HUES48 (cell line): ENCODE results near the gene KCNN3.
A peak's percentile ranks its signal among the peaks of the same experiment; 100 is the strongest.

ENCODE experiments used
- H3K27ac ChIP-seq: one replicate; pipeline ENCODE4 v1.7.0; 2013; ENCODE audit warnings: low read depth, low read length, inconsistent platforms
- H3K27me3 ChIP-seq: 2 replicates; pipeline ENCODE4 v1.6.1; 2013; ENCODE audit warnings: mild to moderate bottlenecking, low read length; ENCODE audit not compliant: control insufficient read depth, insufficient read depth
- H3K36me3 ChIP-seq: 2 replicates; pipeline ENCODE4 v1.6.1; 2013; ENCODE audit warnings: low read length; ENCODE audit not compliant: control insufficient read depth, insufficient read depth
- H3K4me1 ChIP-seq: 2 replicates; pipeline ENCODE4 v1.6.1; 2013; ENCODE audit warnings: mild to moderate bottlenecking, low read length; ENCODE audit not compliant: control insufficient read depth, insufficient read depth
- H3K4me3 ChIP-seq: 2 replicates; pipeline ENCODE4 v1.5.1; 2013; ENCODE audit warnings: mild to moderate bottlenecking, low read depth, low read length
- H3K9ac ChIP-seq: 2 replicates; pipeline ENCODE4 v1.6.1; 2013; ENCODE audit warnings: mild to moderate bottlenecking, low read depth, low read length, moderate library complexity
- H3K9me3 ChIP-seq: 2 replicates; pipeline ENCODE4 v1.6.1; 2013; ENCODE audit warnings: low read length; ENCODE audit not compliant: control insufficient read depth, insufficient read depth

Gene KCNN3

GRCh38 chr1:154878371-154879037 is 8.4 kb upstream of the KCNN3 start:
- no peak overlapping the region for H3K4me3 ChIP-seq
- H3K27me3 ChIP-seq = no peaks in the 10 kb centered on the region
- H3K9me3 ChIP-seq = no peaks in the 10 kb centered on the region
- H3K4me1 ChIP-seq = no peaks in the 10 kb centered on the region
- H3K27ac ChIP-seq = no peak overlapping the region
- no peaks in the 10 kb centered on the region for H3K36me3 ChIP-seq
- H3K9ac ChIP-seq = no peak overlapping the region

DNA sequence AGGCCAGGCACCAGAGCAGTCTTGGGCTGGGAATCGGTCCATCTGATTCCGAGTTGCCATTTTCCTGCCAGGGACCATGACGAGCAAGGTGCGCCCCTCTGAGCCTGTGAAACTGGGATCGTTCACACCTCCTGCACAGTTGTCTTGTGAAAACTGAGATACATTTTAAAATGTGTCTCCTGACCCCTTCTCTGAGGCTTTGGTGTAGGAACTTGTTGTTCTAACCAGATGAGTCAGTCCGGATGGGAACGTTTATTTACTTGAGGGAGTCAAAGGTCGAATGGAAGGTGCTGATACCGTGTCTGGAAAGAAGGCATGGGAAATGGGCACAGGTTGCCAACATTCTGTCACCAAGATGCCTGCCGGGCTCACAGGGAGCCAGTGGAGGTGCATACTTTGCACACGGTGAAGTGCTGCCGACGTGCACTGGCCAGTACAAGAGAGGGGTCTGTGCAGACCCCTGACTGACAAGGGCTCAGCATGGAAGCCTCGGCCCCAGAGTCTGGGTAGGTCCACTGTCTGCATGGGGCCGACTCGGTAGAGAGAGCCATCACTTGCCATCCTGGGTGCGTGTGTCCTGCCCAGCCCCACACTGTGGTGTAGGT is 7.4 kb upstream of the KCNN3 start:
- Histone ChIP-seq H3K4me1 (no peaks in the 10 kb centered on the region), H3K27me3 (no peaks in the 10 kb centered on the region), H3K9me3 (no peaks in the 10 kb centered on the region), H3K27ac (no peak overlapping the region), H3K4me3 (no peak overlapping the region), H3K9ac (no peak overlapping the region), H3K36me3 (no peaks in the 10 kb centered on the region)

GRCh38 chr1:154876842-154877369 is 6.8 kb upstream of the KCNN3 start:
- no peak overlapping the region for H3K9ac ChIP-seq
- no peaks in the 10 kb centered on the region for H3K27me3 ChIP-seq
- no peak overlapping the region for H3K27ac ChIP-seq

GRCh38 chr1:154874465-154874864 is 4.4 kb upstream of the KCNN3 start:
- no peak overlapping the region for H3K27ac ChIP-seq
- peaks cover 5% of the 10 kb centered on the region for H3K4me1 ChIP-seq
- no peak overlapping the region for H3K9ac ChIP-seq
- H3K4me3 ChIP-seq = no peak overlapping the region
- no peaks in the 10 kb centered on the region for H3K9me3 ChIP-seq
- peaks cover 5% of the 10 kb centered on the region for H3K27me3 ChIP-seq
- H3K36me3 ChIP-seq = no peaks in the 10 kb centered on the region

More at GRCh38 chr1:154876842-154877369, 6.8 kb upstream of the KCNN3 start:
- Histone ChIP-seq H3K4me1 (no peaks in the 10 kb centered on the region), H3K4me3 (no peak overlapping the region), H3K36me3 (no peaks in the 10 kb centered on the region), H3K9me3 (no peaks in the 10 kb centered on the region)

DNA sequence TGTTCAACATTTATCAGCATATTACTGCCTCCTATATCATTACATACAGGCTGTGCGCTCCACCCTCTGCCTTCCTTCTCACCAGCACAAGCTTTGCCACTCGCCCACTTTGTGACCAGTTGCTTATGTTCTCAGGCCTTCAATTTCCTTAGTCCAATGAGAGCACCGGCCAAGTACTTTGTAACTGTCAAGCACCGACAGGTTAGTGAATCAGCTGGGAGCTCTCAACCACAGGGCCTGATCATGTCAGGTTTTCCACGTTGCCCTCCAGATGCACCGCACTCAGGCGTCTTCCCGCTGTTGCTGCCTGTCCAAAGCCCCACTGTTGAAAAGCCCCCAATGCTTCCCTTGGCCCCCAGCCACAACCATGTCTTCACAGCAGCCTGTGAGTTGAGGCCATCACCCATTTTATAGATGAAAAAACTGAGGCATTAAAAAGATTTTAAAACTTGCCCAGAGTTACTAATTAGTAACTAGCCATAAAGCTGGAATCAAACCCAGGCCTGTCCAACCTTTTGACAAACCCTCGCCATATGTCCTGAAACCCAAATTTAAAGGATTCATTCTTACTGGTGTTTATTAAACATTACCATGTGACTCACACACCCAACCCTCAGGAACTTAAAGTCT is 3.4 kb upstream of the KCNN3 start:
- Histone ChIP-seq H3K27ac (no peak overlapping the region), H3K4me1 (peaks cover 14% of the 10 kb centered on the region), H3K4me3 (no peak overlapping the region), H3K36me3 (no peaks in the 10 kb centered on the region), H3K9ac (no peak overlapping the region), H3K9me3 (no peaks in the 10 kb centered on the region), H3K27me3 (peaks cover 15% of the 10 kb centered on the region)

GRCh38 chr1:154871374-154871773 is 1.3 kb upstream of the KCNN3 start:
- Histone ChIP-seq H3K4me1 (peaks cover 32% of the 10 kb centered on the region), H3K9me3 (no peaks in the 10 kb centered on the region), H3K4me3 (no peak overlapping the region)

GRCh38 chr1:154870734-154871133 is 653 bp upstream of the KCNN3 start:
- H3K4me3 ChIP-seq = no peak overlapping the region
- H3K27me3 ChIP-seq = peaks cover 35% of the 10 kb centered on the region
- no peak overlapping the region for H3K27ac ChIP-seq
- H3K9me3 ChIP-seq = no peaks in the 10 kb centered on the region
- H3K4me1 ChIP-seq = peaks cover 34% of the 10 kb centered on the region
- H3K9ac ChIP-seq = no peak overlapping the region
- H3K36me3 ChIP-seq = no peaks in the 10 kb centered on the region

More at GRCh38 chr1:154871374-154871773, 1.3 kb upstream of the KCNN3 start:
- Histone ChIP-seq H3K9ac (no peak overlapping the region), H3K27ac (no peak overlapping the region), H3K36me3 (no peaks in the 10 kb centered on the region), H3K27me3 (peaks cover 33% of the 10 kb centered on the region)

GRCh38 chr1:154869351-154870114 is 548 bp downstream of the KCNN3 start:
- H3K9me3 ChIP-seq = no peaks in the 10 kb centered on the region
- peaks cover 34% of the 10 kb centered on the region for H3K4me1 ChIP-seq
- peak overlapping the region; percentile 50 for H3K4me3 ChIP-seq
- peaks cover 35% of the 10 kb centered on the region for H3K27me3 ChIP-seq
- H3K36me3 ChIP-seq = no peaks in the 10 kb centered on the region
- peak overlapping the region; percentile 61 for H3K27ac ChIP-seq
- no peak overlapping the region for H3K9ac ChIP-seq

DNA sequence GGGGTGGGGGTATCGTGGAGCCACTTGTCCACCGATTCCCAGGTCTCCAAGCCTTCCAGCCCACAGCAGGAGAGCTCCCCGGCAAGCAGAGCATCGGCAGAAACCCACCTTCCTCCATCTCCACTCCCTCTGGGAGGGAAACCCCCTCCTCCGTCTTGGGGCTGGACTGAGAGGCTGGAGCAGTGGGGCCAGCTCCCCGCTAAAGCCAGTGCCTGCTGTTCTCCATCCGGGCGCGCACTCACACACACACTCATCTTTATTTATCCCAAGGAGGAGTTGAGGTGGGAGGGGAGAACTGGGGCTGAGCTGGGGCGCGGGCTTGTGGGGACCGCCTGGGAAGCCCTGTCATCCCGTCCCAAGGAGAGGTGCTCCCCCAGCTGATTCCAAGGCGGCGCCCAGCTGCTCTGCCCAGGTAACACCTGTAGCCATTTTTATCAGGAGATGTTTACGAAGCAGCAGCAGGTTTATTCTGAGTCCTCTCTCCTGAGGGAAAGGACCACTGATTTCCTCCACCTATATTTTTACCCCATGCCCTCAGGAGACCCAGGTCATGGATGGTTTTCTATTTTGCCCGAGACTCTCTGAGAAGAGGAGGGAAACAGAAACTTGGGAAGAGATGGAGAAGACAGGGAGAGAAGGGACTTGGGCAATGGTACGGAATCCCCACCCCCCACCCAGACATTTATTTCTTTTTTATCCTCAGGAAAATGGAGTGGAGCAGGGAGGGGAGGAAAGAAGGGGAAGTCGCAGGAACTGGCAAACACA is 2.1 kb downstream of the KCNN3 start:
- Histone ChIP-seq H3K9me3 (no peaks in the 10 kb centered on the region), H3K4me1 (peaks cover 39% of the 10 kb centered on the region), H3K27ac (no peak overlapping the region), H3K36me3 (no peaks in the 10 kb centered on the region), H3K4me3 (peak overlapping the region; percentile 43; the same call in 1 of the 2 replicates), H3K9ac (no peak overlapping the region), H3K27me3 (peaks cover 35% of the 10 kb centered on the region)

DNA sequence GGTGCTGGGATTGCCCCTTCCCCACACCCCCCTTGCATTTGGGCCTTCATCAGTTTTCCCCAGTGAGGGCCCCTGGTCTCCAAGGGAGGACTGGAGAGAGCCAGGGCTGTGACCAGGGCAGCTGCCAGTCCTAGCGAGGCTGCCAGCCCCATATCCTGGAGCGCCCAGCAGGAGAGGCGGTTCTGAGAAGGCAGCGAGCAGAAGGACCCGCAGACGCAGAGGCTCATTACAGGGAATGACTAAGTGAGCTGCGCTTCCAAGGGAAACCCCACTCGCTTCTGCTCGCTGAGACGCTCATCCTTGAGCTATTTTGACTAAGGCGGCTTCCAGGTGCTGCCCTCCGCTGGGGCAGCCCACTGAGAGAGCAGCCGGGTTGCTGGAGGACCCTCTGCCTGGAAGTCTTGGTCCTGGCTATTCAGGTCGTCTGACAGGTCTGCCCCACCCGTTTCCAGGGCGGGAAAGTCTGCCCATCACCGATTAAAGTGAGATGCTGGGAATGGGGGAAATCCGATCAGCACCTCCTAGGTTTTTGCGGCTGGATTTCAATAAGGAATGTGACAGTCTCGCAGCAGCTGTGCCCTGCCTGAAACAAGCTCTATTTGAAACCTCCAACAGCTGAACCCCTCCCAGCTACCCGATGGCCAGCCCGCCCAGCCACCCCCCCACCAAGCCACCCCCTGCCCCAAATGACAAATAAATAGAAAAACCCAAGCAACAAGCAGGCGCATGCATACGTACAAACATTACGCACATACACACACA is 2.8 kb downstream of the KCNN3 start:
- Histone ChIP-seq H3K4me1 (peaks cover 40% of the 10 kb centered on the region), H3K27ac (peak overlapping the region; percentile 57), H3K4me3 (peak overlapping the region; percentile 38; the same call in 1 of the 2 replicates), H3K36me3 (no peaks in the 10 kb centered on the region), H3K9ac (no peak overlapping the region), H3K9me3 (no peaks in the 10 kb centered on the region), H3K27me3 (peaks cover 35% of the 10 kb centered on the region)
